Peyer's patch (tissue), 4 donors: ENCODE measurements around the gene MLX.
A peak's percentile ranks its signal among the peaks of the same experiment; 100 is the strongest.

Experiments
- POLR2A ChIP-seq, 2 donors: fragments of 450-650 bp; IDR thresholded peaks; one replicate each; pipeline ENCODE4 v1.5.1; 2017; ENCODE audit warnings: antibody characterized with exemption in 2 of 2, mild to moderate bottlenecking in 2 of 2, moderate library complexity in 2 of 2
- TF ChIP-seq, protein P1 (sequence below), 6 experiments: fragments of 450-650 bp in 4 of 6; fragments of 200-600 bp in 2 of 6; sonication (generic) in 1 of 6; IDR thresholded peaks; one replicate each; pipeline ENCODE4 v1.5.1; 2017 to 2019; ENCODE audit warnings: antibody characterized with exemption in 6 of 6, mild to moderate bottlenecking in 3 of 6, moderate library complexity in 1 of 6

DNA sequence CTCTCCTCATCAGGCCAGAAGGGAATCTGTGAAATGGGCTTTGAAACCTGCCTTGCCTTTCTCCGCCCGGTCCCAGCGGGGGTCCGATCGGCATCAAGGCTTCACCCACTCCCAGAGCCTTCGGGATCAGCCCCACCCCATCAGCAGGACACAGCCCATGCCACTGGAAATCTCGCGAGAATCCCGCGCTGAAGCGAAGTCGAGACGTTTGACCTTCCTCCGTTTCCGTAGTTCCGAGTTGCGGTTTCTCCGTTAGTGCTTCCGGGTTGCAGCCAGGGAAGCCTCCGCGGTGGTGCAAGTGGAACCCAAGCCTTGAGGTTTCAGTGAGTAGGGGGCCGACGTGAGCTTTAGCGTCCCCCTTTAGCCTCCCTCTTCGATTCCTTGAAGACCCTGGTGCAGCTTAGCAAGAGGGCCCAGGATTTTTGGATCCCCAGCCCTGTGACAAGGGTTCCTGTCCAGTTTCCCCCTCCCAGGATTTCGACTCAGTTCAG is 5.0 kb upstream of the MLX start, which contains the start of gene COASY:
- TF ChIP-seq, protein P1, sequence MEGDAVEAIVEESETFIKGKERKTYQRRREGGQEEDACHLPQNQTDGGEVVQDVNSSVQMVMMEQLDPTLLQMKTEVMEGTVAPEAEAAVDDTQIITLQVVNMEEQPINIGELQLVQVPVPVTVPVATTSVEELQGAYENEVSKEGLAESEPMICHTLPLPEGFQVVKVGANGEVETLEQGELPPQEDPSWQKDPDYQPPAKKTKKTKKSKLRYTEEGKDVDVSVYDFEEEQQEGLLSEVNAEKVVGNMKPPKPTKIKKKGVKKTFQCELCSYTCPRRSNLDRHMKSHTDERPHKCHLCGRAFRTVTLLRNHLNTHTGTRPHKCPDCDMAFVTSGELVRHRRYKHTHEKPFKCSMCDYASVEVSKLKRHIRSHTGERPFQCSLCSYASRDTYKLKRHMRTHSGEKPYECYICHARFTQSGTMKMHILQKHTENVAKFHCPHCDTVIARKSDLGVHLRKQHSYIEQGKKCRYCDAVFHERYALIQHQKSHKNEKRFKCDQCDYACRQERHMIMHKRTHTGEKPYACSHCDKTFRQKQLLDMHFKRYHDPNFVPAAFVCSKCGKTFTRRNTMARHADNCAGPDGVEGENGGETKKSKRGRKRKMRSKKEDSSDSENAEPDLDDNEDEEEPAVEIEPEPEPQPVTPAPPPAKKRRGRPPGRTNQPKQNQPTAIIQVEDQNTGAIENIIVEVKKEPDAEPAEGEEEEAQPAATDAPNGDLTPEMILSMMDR (IDR thresholded peaks at IDR 0.05), result no peak
- TF ChIP-seq POLR2A (IDR thresholded peaks at IDR 0.05), result peak; percentile 57 to 61
